Vagina (tissue), 2 donors: ENCODE results near the gene TAS2R41.

ENCODE experiments used
- POLR2A ChIP-seq, 2 donors: fragments of 450-650 bp; IDR thresholded peaks; one replicate each; pipeline ENCODE4 v1.6.1; 2017; ENCODE audit warnings: antibody characterized with exemption in 2 of 2, mild to moderate bottlenecking in 2 of 2, moderate library complexity in 2 of 2
- TF ChIP-seq, protein P1 (sequence below), 3 experiments: fragments of 450-650 bp in 2 of 3; fragments of 200-600 bp in 1 of 3; sonication (generic) in 1 of 3; IDR thresholded peaks; one replicate each; pipeline ENCODE4 v1.5.1; 2017 to 2019; ENCODE audit warnings: antibody characterized with exemption in 3 of 3, mild to moderate bottlenecking in 2 of 3, moderate library complexity in 2 of 3

DNA sequence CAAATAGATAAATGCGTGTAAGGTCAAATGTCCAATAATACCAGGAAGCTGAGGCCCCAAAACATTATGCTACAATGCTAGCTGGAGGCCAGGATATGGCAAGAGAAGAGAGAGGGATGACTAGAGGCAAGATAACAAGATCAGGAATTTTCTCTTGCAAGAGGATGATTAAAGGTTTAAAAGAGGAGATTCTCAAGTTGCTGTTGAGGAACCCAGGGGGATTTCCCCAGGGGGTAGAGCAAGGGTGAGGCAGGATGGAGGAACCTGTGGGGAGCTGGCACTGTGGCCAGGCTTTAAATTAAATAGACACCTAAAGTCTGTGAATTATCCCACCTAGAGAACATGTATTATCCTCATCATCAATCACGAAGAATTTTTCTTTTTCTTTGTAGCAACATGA is 37.8 kb upstream of the TAS2R41 start:
- TF ChIP-seq, protein P1, sequence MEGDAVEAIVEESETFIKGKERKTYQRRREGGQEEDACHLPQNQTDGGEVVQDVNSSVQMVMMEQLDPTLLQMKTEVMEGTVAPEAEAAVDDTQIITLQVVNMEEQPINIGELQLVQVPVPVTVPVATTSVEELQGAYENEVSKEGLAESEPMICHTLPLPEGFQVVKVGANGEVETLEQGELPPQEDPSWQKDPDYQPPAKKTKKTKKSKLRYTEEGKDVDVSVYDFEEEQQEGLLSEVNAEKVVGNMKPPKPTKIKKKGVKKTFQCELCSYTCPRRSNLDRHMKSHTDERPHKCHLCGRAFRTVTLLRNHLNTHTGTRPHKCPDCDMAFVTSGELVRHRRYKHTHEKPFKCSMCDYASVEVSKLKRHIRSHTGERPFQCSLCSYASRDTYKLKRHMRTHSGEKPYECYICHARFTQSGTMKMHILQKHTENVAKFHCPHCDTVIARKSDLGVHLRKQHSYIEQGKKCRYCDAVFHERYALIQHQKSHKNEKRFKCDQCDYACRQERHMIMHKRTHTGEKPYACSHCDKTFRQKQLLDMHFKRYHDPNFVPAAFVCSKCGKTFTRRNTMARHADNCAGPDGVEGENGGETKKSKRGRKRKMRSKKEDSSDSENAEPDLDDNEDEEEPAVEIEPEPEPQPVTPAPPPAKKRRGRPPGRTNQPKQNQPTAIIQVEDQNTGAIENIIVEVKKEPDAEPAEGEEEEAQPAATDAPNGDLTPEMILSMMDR (IDR thresholded peaks at IDR 0.05), result no peak
- TF ChIP-seq POLR2A (IDR thresholded peaks at IDR 0.05), result no peak
